Mesenchymal stem cell (in vitro differentiated cells and primary cell): ENCODE data around the gene OOSP4B. TPM values are rescaled to one million over a fixed set of nuclear protein-coding genes. Genes with fewer than 3 reads are reported as not detected.

Experiments
- DNase-seq: peaks from one replicate; pipeline ENCODE4 v3.0.0-alpha.2; 2013
- H2AFZ ChIP-seq: one replicate; pipeline ENCODE4 v1.6.1; 2013; ENCODE audit warnings: low read depth, mild to moderate bottlenecking, control low read depth, inconsistent platforms, low read length, moderate library complexity
- H2AK5ac ChIP-seq: 2 replicates; pipeline ENCODE4 v1.6.1; 2013; ENCODE audit warnings: low read length, moderate library complexity, mild to moderate bottlenecking, inconsistent platforms; ENCODE audit not compliant: severe bottlenecking
- H2BK120ac ChIP-seq: one replicate; pipeline ENCODE4 v1.6.1; 2013; ENCODE audit warnings: low read depth, mild to moderate bottlenecking, inconsistent platforms, low read length, moderate library complexity
- H2BK12ac ChIP-seq, 2 experiments: one replicate each; pipeline ENCODE4 v1.6.1; 2013; ENCODE audit warnings: inconsistent platforms in 2 of 2, low read length in 2 of 2, mild to moderate bottlenecking in 2 of 2, moderate library complexity in 2 of 2, control low read depth in 1 of 2
- H2BK15ac ChIP-seq: one replicate; pipeline ENCODE4 v1.6.1; 2013; ENCODE audit warnings: mild to moderate bottlenecking, low read depth, inconsistent platforms; ENCODE audit not compliant: poor library complexity, severe bottlenecking
- H2BK5ac ChIP-seq: 2 replicates; pipeline ENCODE4 v1.6.1; 2013; ENCODE audit warnings: low read depth, mild to moderate bottlenecking, low read length, control low read depth, inconsistent platforms; ENCODE audit not compliant: poor library complexity, severe bottlenecking
- H3K14ac ChIP-seq, 2 experiments: one replicate each; pipeline ENCODE4 v1.6.1; 2013; ENCODE audit warnings: inconsistent platforms in 2 of 2, low read length in 2 of 2, control low read depth in 1 of 2, mild to moderate bottlenecking in 1 of 2, moderate library complexity in 1 of 2
- H3K18ac ChIP-seq, 2 experiments: one replicate each; pipeline ENCODE4 v1.6.1; 2013; ENCODE audit warnings: inconsistent platforms in 2 of 2, low read length in 2 of 2, control low read depth in 1 of 2, low read depth in 1 of 2, mild to moderate bottlenecking in 1 of 2
- H3K23ac ChIP-seq, 2 experiments: one replicate each; pipeline ENCODE4 v1.6.1; 2013; ENCODE audit warnings: inconsistent platforms in 2 of 2, low read length in 2 of 2, mild to moderate bottlenecking in 2 of 2, moderate library complexity in 2 of 2, control low read depth in 1 of 2
- H3K27ac ChIP-seq: 2 replicates; pipeline ENCODE4 v1.5.1; 2013; ENCODE audit warnings: mild to moderate bottlenecking, moderate library complexity, low read length, control low read depth, inconsistent platforms; ENCODE audit not compliant: poor library complexity, severe bottlenecking
- H3K27me3 ChIP-seq, 2 experiments: 2 replicates each; pipeline versions ENCODE4 v1.6.1 to v1.7.0; 2013; ENCODE audit warnings: low read length in 2 of 2, mild to moderate bottlenecking in 2 of 2, moderate library complexity in 2 of 2, control low read depth in 1 of 2, inconsistent platforms in 1 of 2; ENCODE audit not compliant: control insufficient read depth in 1 of 2, insufficient read depth in 1 of 2
- H3K36me3 ChIP-seq, 2 experiments: 2 replicates each; pipeline versions ENCODE4 v1.6.1 to v1.7.0; 2013; ENCODE audit warnings: low read length in 2 of 2, control low read depth in 1 of 2, inconsistent platforms in 1 of 2, low read depth in 1 of 2, mild to moderate bottlenecking in 1 of 2; ENCODE audit not compliant: insufficient read depth in 2 of 2, control insufficient read depth in 1 of 2
- H3K4ac ChIP-seq, 2 experiments: one replicate each; pipeline ENCODE4 v1.6.1; 2013; ENCODE audit warnings: inconsistent platforms in 2 of 2, low read length in 2 of 2, mild to moderate bottlenecking in 2 of 2, moderate library complexity in 2 of 2, control low read depth in 1 of 2, low read depth in 1 of 2
- H3K4me1 ChIP-seq: 2 replicates; pipeline ENCODE4 v1.6.1; 2013; ENCODE audit warnings: low read depth, low read length, control low read depth; ENCODE audit not compliant: control insufficient read depth, insufficient read depth
- H3K4me2 ChIP-seq: 2 replicates; pipeline ENCODE4 v1.6.1; 2013; ENCODE audit warnings: low read length, mild to moderate bottlenecking, inconsistent platforms; ENCODE audit not compliant: poor library complexity, severe bottlenecking
- H3K4me3 ChIP-seq, 2 experiments: 2 replicates each; pipeline versions ENCODE4 v1.5.1 to v1.7.0; 2013; ENCODE audit warnings: low read length in 2 of 2, mild to moderate bottlenecking in 2 of 2, control low read depth in 1 of 2, low read depth in 1 of 2; ENCODE audit not compliant: insufficient read depth in 1 of 2
- H3K79me1 ChIP-seq: replicated peaks from 2 replicates; pipeline ENCODE4 v1.6.1; 2013; ENCODE audit warnings: mild to moderate bottlenecking, control low read depth, low read length, inconsistent platforms; ENCODE audit not compliant: poor library complexity, severe bottlenecking
- H3K9ac ChIP-seq: 2 replicates; pipeline ENCODE4 v1.7.0; 2013; ENCODE audit warnings: mild to moderate bottlenecking, low read length, moderate library complexity
- H3K9me3 ChIP-seq: 2 replicates; pipeline ENCODE4 v1.7.0; 2013; ENCODE audit warnings: mild to moderate bottlenecking, low read length; ENCODE audit not compliant: control insufficient read depth
- H4K8ac ChIP-seq: one replicate; pipeline ENCODE4 v1.6.1; 2013; ENCODE audit warnings: inconsistent platforms, mild to moderate bottlenecking, low read length, moderate library complexity
- H4K91ac ChIP-seq: one replicate; pipeline ENCODE4 v1.6.1; 2013; ENCODE audit warnings: mild to moderate bottlenecking, low read length, inconsistent platforms
- WGBS: methylation state at CpG from one replicate; pipeline ENCODE4 v1.1.7; 2013; ENCODE audit warnings: mixed read lengths; 5-methylcytosine and 5-hydroxymethylcytosine counted together
- polyA plus RNA-seq, 2 experiments: library from polyadenylated mRNA; stranded (reverse); fragments of 200-250 nt; gene quantifications; one replicate each; pipeline ENCODE4 v1.2.3, GENCODE V29; 2013

OOSP4B gene
- polyA plus RNA-seq (2013, experiment 1 of 2): not detected
- polyA plus RNA-seq (2013, experiment 2 of 2): not detected

- Histone ChIP-seq H3K79me1 (no peaks in the 10 kb centered on the region), H2BK12ac (no peak within 1 kb of the TSS), H3K9me3 (peaks cover 3% of the 10 kb centered on the region), H2BK15ac (no peak within 1 kb of the TSS), H3K36me3 (no peaks in the 10 kb centered on the region), H3K4me1 (no peaks in the 10 kb centered on the region), H3K4me3 (no peak within 1 kb of the TSS), H3K18ac (no peak within 1 kb of the TSS), H3K23ac (no peak within 1 kb of the TSS), H3K4ac (no peak within 1 kb of the TSS), H4K91ac (no peak within 1 kb of the TSS), H3K9ac (no peak within 1 kb of the TSS), H2AK5ac (no peak within 1 kb of the TSS), H3K27ac (no peak within 1 kb of the TSS), H2BK120ac (no peak within 1 kb of the TSS), H3K27me3 (no peaks in the 10 kb centered on the region), H3K14ac (no peak within 1 kb of the TSS), H4K8ac (no peak within 1 kb of the TSS), H2BK5ac (no peak within 1 kb of the TSS), H2AFZ (no peak within 1 kb of the TSS), H3K4me2 (no peak within 1 kb of the TSS)
- 100% methylated on average over 1 of the region's 1 CpG for WGBS
- no peak for DNase-seq
Measured at GRCh38 chr11:60016881-60017280, at the start of gene OOSP4B. TSS of gene OOSP4B (plus strand) at chr11:60017181.

DNA sequence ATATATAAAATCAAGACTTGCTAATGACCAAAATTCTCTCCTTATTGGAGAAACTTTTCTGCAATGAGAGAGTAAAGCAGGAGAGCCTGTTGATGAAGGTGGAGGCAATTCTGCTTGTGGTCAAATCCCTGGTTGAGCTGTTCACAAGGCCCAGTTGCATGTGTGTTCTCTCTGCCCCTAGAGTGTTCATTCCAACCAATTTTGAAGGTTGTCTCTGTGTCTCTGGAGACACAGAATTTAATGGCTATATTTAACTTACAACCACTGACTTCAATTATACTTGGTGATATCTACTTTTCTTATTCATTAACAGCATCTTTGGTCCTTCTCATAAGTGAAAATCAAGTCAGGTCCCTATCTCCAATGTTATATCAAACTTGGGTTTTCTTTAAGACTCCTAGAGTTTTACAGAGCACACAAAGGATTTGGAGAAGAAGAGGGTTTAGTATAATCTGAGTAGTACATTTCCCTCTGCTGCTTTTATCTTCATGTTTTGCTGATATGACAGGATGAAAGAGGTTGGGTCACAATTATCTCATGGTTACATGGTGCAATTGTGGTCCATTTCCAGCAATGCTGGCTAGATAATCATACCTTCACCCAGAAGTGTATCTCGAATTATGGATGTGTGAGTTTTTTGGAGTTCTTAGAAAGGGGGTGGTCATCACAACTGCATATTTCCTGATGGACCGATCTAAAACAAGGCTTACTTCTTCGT lies 49.1 kb upstream of the OOSP4B start:
- Histone ChIP-seq H3K79me1 (no peaks in the 10 kb centered on the region), H2BK12ac (no peak overlapping the region), H4K91ac (no peak overlapping the region), H3K4me3 (no peak overlapping the region), H3K4ac (no peak overlapping the region), H3K4me2 (no peak overlapping the region), H3K36me3 (no peaks in the 10 kb centered on the region), H3K27me3 (no peaks in the 10 kb centered on the region), H2BK5ac (no peak overlapping the region), H4K8ac (no peak overlapping the region), H2AFZ (no peak overlapping the region), H2BK15ac (no peak overlapping the region), H3K9me3 (no peaks in the 10 kb centered on the region), H3K27ac (no peak overlapping the region), H3K9ac (no peak overlapping the region), H2AK5ac (no peak overlapping the region), H3K23ac (no peak overlapping the region), H2BK120ac (no peak overlapping the region), H3K4me1 (no peaks in the 10 kb centered on the region), H3K14ac (no peak overlapping the region), H3K18ac (no peak overlapping the region)
- no peak for DNase-seq
- 89% methylated on average over 2 of the region's 3 CpGs for WGBS

DNA sequence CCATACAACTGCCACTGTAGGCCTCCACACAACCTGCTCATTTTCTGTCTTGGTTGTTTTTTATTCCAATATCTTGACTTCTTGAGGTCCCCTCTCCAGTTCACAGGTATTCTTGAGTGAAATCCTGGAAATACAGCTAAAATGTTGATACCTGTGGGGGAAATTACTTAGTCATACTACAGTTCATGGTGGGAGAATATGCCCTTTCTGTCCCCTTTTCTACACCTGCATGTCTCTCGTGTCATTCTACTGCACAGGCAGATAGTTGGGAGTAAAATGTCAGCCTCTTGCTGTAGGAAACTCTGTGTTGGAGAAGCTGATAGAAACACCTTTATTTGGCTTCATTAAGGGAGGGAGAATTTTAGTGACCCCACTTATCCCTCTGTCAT lies 48.6 kb upstream of the OOSP4B start:
- Histone ChIP-seq H3K4ac (no peak overlapping the region), H3K4me2 (no peak overlapping the region), H3K14ac (no peak overlapping the region), H2BK5ac (no peak overlapping the region), H3K27me3 (no peaks in the 10 kb centered on the region), H3K79me1 (no peaks in the 10 kb centered on the region), H3K9ac (no peak overlapping the region), H3K9me3 (no peaks in the 10 kb centered on the region), H2BK15ac (no peak overlapping the region), H3K4me1 (no peaks in the 10 kb centered on the region), H3K23ac (no peak overlapping the region), H2BK12ac (no peak overlapping the region), H3K4me3 (no peak overlapping the region), H2BK120ac (no peak overlapping the region), H3K27ac (no peak overlapping the region), H4K91ac (no peak overlapping the region), H3K18ac (no peak overlapping the region), H2AK5ac (no peak overlapping the region), H2AFZ (no peak overlapping the region), H3K36me3 (no peaks in the 10 kb centered on the region), H4K8ac (no peak overlapping the region)
- no CpG with 5 or more reads among the region's 1 CpG for WGBS
- DNase-seq: no peak

GRCh38 chr11:59973097-59973496 lies 43.9 kb upstream of the OOSP4B start:
- Histone ChIP-seq H3K4me3 (no peak overlapping the region), H3K18ac (no peak overlapping the region), H2BK120ac (no peak overlapping the region), H3K4me2 (no peak overlapping the region), H3K79me1 (no peaks in the 10 kb centered on the region), H3K4ac (no peak overlapping the region), H2BK15ac (no peak overlapping the region), H2AK5ac (no peak overlapping the region), H2BK12ac (no peak overlapping the region), H3K36me3 (no peaks in the 10 kb centered on the region), H2AFZ (no peak overlapping the region), H4K8ac (no peak overlapping the region), H3K9me3 (no peaks in the 10 kb centered on the region), H3K9ac (no peak overlapping the region), H4K91ac (no peak overlapping the region), H2BK5ac (no peak overlapping the region), H3K23ac (no peak overlapping the region), H3K27ac (no peak overlapping the region), H3K14ac (no peak overlapping the region), H3K4me1 (no peaks in the 10 kb centered on the region), H3K27me3 (no peaks in the 10 kb centered on the region)
- no peak for DNase-seq
- 55% methylated on average over 5 of the region's 5 CpGs for WGBS
